GM13976 (cell line): Measurements from ENCODE around the gene LRRC36.
"Not testable (repeated sequence)": the region's sequence is repeated elsewhere in the genome, so short reads cannot be mapped to it uniquely, and the experiment has no call there.

Source experiments
- DNase-seq: peaks from one replicate; pipeline ENCODE4 v3.0.0; 2012; ENCODE audit warnings: low spot score
- CTCF ChIP-seq: IDR thresholded peaks from 2 replicates; pipeline ENCODE4 v1.5.1; 2012; ENCODE audit warnings: borderline replicate concordance, mild to moderate bottlenecking; ENCODE audit not compliant: insufficient read depth; ENCODE audit errors: extremely low read depth, missing control alignments, control extremely low read depth
- in situ Hi-C: fragments of 300-500 bp; cut with MboI; formaldehyde crosslinking; loops from one replicate; pipeline ENCODE4 v1.12.0; 2022; ENCODE audit warnings: low sequenced_read_pairs, mixed read lengths, inconsistent platforms; ENCODE audit not compliant: unreplicated experiment

Gene LRRC36

DNA sequence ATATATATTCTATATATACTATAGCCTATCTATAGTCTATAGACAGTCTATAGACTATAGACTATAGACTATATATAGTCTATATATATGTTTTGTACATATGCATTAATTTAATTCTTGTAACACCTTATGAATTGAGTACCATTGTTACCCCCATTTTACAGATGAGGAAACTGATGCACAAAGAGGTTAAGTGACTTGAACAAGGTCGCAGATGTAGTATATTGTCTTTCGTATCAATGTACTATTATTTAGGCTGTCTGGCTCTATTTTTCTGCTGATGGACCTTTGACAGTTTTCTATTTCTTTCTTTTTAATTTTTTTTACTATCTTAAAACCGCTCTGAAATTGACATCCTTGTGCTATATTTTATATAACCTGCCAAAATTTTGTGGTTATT is 14.6 kb downstream of the LRRC36 start:
- in situ Hi-C loops, result no loop called here

DNA sequence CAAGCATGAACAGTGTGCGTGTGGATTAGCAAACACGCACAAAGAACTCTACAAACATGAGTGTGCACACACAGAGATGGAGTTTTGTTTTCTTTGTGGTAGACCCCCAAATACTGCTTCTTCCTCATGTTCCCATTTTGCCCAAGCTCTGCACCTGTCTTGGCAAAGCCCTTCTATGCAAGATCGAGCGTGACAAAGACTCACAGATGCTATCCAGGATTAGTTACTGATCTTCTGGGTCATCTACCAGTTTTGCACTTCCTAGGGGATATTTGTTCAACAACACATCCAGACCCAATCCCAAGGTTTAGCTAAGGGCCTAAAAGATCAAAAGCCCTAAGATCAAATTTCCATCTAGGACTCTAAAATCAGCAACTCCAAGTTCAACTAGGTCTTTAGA is 16.0 kb downstream of the LRRC36 start:
- no peak for DNase-seq
- in situ Hi-C loops, result no loop called here
- TF ChIP-seq CTCF, result no peak

More for the DNA sequence above, 14.6 kb downstream of the LRRC36 start:
- no peak for DNase-seq
- no peak for TF ChIP-seq CTCF

DNA sequence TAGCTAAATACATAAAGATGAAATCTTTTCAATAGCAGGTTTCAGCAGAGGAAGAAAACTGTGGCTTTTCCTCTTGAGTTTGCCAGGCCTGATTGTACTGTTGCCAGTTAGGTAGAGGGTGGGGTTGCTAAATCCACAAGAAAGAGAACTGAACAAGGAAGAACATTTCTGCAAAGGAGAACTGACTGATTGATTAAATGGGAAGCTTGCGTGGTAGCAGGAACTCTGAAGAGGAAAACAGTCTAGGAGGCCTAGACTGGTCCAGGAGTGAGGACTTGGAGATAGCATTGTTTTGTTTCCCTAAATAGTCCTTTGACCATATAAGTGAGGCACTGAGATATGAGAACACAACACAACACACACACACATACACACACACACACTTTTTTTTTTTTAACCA is 18.8 kb downstream of the LRRC36 start:
- no peak for TF ChIP-seq CTCF
- in situ Hi-C loops, result no loop called here
- no peak for DNase-seq

GRCh38 chr16:67346341-67346740 is 19.7 kb downstream of the LRRC36 start:
- in situ Hi-C loops, result no loop called here
- no peak for TF ChIP-seq CTCF
- no peak for DNase-seq

DNA sequence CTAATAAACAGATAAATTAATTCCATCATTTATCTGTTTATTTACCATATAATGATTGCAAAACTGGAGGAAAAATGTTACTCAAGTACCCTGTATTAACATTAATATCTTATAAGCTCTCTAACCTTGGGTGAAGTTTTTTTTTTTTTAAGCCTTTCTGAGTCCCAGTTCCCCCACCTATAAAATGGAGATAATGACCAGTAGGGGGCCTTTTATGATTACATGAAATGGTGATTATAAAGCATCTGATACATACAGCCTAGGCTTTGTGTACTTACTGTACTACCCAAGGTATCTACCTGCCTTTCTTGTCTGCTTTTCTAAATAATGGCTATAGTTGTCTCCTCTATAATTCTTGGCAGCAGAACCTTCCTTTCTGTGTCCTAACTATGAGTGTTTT is 22.6 kb downstream of the LRRC36 start:
- in situ Hi-C loops, result no loop called here
- TF ChIP-seq CTCF, result no peak
- no peak for DNase-seq

DNA sequence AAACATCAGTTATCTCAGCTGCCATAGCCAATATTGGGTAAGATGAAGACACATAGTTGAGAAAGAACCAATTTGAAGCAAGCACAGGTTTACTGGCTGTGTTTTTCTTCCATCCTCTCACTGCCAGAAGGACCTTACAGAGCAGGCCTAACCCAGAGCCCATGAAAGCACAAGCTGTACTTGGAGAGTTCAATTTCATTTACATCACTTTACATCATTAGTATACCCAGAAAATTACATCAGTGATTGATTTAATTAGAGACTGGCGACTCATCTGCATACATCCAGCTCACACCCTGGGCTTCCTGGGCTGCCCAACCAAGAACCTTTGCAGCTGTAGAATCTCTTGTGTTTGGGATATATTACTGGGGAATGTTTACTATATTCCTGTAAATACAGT is 23.7 kb downstream of the LRRC36 start:
- in situ Hi-C loops, result no loop called here
- no peak for DNase-seq
- TF ChIP-seq CTCF, result no peak

DNA sequence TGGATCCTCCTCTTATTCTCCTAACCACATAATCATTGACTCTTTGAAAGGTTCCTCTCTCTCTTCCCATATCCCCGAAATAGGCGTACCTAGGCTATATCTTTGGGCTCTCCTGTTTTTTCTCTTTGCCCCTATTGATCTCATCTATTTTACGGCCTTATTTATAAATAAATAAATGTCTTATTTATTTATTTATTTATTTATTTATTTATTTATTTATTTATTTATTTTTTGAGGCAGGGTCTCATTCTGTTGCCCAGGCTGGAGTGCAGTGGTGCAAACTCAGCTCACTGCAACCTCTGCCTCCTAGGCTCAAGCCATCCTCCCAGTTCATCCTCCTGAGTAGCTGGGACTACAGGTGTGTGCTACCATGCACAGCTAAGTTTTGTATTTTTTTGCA is 25.8 kb downstream of the LRRC36 start:
- in situ Hi-C loops, result not testable (repeated sequence)

DNA sequence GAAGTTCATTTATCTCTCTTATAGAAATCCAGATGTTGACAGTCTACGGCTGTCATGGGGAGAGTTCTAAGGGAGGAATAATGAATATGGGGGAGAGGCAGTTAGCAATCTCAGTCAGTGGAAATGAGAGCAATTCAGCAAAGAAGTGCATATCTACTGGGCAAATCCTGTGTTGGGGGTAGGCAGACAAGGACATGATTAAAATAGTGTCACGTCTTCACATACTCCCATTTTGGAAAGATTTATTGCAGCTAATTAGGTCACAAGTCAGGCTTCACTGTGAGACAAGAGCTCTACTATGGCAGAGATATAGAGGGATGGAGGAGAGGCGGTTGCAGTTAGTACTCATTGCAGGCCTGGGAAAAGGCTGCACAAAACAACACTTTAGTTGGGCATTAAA is 29.8 kb downstream of the LRRC36 start:
- no peak for DNase-seq
- in situ Hi-C loops, result no loop called here
- no peak for TF ChIP-seq CTCF

More for the DNA sequence above, 25.8 kb downstream of the LRRC36 start:
- not testable (repeated sequence) for DNase-seq
